H1 (cell line): Measurements from ENCODE around the gene ZNF839. TPM values are rescaled to one million over a fixed set of nuclear protein-coding genes. Genes with fewer than 3 reads are reported as not detected.

Experiments used
- EGR1 ChIP-seq: IDR thresholded peaks from 2 replicates; pipeline ENCODE4 v1.6.1; 2011; ENCODE audit warnings: low read depth, low read length, borderline replicate concordance
- TAF1 ChIP-seq: IDR thresholded peaks from 2 replicates; pipeline ENCODE4 v1.6.1; 2011; ENCODE audit warnings: mild to moderate bottlenecking, low read depth, low read length
- polyA plus RNA-seq, 7 experiments: library from polyadenylated mRNA; depleted of rRNA in 3 of 7; stranded (reverse) in 5 of 7; unstranded in 2 of 7; fragments of >200 nt in 5 of 7; fragments of 200-250 nt in 2 of 7; gene quantifications; 1 replicate in 5 of 7; 2 replicates in 1 of 7; 4 replicates in 1 of 7; pipeline versions ENCODE4 v1.2.1 to v1.2.3, GENCODE V29; 2011 to 2013; ENCODE audit warnings: missing spikeins in 2 of 7, mixed read lengths in 2 of 7
- total RNA-seq: library from RNA; stranded (reverse); fragmentation: NEBNext Ultra II Directional; extraction: Animal tissue kit (Norgen Biotek cat#: 25700); gene quantifications from 2 replicates; pipeline ENCODE4 v1.2.1, GENCODE V29; 2021
- TF ChIP-seq, protein P1 (sequence below): fragments of 300-600 bp; sonication (generic); IDR thresholded peaks from 2 replicates; pipeline ENCODE4 v1.7.1; 2012; ENCODE audit warnings: low read length, moderate library complexity, mild to moderate bottlenecking, inconsistent platforms; ENCODE audit not compliant: insufficient replicate concordance

Gene ZNF839
- total and polyA plus RNA-seq, 2 of the 8 experiments (the other 6 are each of a cell fraction or from before 2014, with no cell fraction given): 8.1 to 9.4 TPM

DNA sequence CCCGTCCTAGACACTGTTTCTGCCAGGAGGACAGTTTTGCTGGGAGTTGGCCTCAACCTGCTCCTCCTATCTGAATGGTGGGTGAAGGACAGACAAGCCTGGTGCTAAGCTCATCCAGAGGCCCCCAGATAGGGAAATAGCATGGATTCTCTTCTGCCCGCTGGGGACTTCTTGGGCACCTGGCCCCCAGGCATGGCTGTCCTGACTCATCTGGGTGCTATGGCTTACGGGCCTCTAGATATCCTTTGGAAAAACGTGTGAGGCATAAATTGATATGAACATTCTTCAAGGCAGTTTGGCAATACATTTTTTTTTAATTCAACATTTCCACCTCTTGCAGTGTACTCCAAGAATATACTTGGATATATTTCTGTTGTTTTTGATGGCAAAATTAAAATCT is 51.8 kb downstream of the ZNF839 start (continued):
- TF ChIP-seq, protein P1, sequence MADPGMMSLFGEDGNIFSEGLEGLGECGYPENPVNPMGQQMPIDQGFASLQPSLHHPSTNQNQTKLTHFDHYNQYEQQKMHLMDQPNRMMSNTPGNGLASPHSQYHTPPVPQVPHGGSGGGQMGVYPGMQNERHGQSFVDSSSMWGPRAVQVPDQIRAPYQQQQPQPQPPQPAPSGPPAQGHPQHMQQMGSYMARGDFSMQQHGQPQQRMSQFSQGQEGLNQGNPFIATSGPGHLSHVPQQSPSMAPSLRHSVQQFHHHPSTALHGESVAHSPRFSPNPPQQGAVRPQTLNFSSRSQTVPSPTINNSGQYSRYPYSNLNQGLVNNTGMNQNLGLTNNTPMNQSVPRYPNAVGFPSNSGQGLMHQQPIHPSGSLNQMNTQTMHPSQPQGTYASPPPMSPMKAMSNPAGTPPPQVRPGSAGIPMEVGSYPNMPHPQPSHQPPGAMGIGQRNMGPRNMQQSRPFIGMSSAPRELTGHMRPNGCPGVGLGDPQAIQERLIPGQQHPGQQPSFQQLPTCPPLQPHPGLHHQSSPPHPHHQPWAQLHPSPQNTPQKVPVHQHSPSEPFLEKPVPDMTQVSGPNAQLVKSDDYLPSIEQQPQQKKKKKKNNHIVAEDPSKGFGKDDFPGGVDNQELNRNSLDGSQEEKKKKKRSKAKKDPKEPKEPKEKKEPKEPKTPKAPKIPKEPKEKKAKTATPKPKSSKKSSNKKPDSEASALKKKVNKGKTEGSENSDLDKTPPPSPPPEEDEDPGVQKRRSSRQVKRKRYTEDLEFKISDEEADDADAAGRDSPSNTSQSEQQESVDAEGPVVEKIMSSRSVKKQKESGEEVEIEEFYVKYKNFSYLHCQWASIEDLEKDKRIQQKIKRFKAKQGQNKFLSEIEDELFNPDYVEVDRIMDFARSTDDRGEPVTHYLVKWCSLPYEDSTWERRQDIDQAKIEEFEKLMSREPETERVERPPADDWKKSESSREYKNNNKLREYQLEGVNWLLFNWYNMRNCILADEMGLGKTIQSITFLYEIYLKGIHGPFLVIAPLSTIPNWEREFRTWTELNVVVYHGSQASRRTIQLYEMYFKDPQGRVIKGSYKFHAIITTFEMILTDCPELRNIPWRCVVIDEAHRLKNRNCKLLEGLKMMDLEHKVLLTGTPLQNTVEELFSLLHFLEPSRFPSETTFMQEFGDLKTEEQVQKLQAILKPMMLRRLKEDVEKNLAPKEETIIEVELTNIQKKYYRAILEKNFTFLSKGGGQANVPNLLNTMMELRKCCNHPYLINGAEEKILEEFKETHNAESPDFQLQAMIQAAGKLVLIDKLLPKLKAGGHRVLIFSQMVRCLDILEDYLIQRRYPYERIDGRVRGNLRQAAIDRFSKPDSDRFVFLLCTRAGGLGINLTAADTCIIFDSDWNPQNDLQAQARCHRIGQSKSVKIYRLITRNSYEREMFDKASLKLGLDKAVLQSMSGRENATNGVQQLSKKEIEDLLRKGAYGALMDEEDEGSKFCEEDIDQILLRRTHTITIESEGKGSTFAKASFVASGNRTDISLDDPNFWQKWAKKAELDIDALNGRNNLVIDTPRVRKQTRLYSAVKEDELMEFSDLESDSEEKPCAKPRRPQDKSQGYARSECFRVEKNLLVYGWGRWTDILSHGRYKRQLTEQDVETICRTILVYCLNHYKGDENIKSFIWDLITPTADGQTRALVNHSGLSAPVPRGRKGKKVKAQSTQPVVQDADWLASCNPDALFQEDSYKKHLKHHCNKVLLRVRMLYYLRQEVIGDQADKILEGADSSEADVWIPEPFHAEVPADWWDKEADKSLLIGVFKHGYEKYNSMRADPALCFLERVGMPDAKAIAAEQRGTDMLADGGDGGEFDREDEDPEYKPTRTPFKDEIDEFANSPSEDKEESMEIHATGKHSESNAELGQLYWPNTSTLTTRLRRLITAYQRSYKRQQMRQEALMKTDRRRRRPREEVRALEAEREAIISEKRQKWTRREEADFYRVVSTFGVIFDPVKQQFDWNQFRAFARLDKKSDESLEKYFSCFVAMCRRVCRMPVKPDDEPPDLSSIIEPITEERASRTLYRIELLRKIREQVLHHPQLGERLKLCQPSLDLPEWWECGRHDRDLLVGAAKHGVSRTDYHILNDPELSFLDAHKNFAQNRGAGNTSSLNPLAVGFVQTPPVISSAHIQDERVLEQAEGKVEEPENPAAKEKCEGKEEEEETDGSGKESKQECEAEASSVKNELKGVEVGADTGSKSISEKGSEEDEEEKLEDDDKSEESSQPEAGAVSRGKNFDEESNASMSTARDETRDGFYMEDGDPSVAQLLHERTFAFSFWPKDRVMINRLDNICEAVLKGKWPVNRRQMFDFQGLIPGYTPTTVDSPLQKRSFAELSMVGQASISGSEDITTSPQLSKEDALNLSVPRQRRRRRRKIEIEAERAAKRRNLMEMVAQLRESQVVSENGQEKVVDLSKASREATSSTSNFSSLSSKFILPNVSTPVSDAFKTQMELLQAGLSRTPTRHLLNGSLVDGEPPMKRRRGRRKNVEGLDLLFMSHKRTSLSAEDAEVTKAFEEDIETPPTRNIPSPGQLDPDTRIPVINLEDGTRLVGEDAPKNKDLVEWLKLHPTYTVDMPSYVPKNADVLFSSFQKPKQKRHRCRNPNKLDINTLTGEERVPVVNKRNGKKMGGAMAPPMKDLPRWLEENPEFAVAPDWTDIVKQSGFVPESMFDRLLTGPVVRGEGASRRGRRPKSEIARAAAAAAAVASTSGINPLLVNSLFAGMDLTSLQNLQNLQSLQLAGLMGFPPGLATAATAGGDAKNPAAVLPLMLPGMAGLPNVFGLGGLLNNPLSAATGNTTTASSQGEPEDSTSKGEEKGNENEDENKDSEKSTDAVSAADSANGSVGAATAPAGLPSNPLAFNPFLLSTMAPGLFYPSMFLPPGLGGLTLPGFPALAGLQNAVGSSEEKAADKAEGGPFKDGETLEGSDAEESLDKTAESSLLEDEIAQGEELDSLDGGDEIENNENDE: no peak
- no peak for TF ChIP-seq EGR1
- no peak for TF ChIP-seq TAF1
- TF ChIP-seq, all 59 proteins: peak for 0
